Cardiac muscle cell (in vitro differentiated cells and primary cell): ENCODE measurements around the gene GTSE1. TPM values are rescaled to one million over a fixed set of nuclear protein-coding genes. Genes with fewer than 3 reads are reported as not detected.

ENCODE experiments used
- polyA plus RNA-seq: library from polyadenylated mRNA; unstranded; fragments of >200 nt; fragmentation: Nextera tagmentation; extraction: Ambion mirVana; gene quantifications from 2 replicates; pipeline ENCODE4 v1.2.1, GENCODE V29; 2016
- total RNA-seq: library from RNA; depleted of rRNA; stranded (reverse); fragments of >200 nt; gene quantifications from 2 replicates; pipeline ENCODE4 v1.2.3, GENCODE V29; 2016

Gene GTSE1
- total and polyA plus RNA-seq, 2 experiments from 2014 or later: 5.4 to 28.7 TPM

Other genes starting within 250 kb of the GTSE1 start
- 22.6 and 25.1 TPM in 2 replicates for gene PPARA, start 146.3 kb upstream of the GTSE1 start, total RNA-seq
- 11.8 and 12.2 TPM in 2 replicates for gene PPARA, start 146.3 kb upstream of the GTSE1 start, polyA plus RNA-seq
- 35.1 and 44.9 TPM in 2 replicates for gene CDPF1, start 46.6 kb upstream of the GTSE1 start, total RNA-seq
- 26.4 and 30.6 TPM in 2 replicates for gene CDPF1, start 46.6 kb upstream of the GTSE1 start, polyA plus RNA-seq
- gene PKDREJ, start 33.5 kb upstream of the GTSE1 start, total RNA-seq: 0.03 and 0.07 TPM in 2 replicates
- 0.04 TPM in 1 of 2 replicates, not detected in the other for gene PKDREJ, start 33.5 kb upstream of the GTSE1 start, polyA plus RNA-seq
- gene TTC38, start 28.9 kb upstream of the GTSE1 start, total RNA-seq: 54.8 and 76.2 TPM in 2 replicates
- gene TTC38, start 28.9 kb upstream of the GTSE1 start, polyA plus RNA-seq: 35.1 and 35.5 TPM in 2 replicates
- 82.3 and 127 TPM in 2 replicates for gene TRMU, start 38.8 kb downstream of the GTSE1 start, total RNA-seq
- 130 and 155 TPM in 2 replicates for gene TRMU, start 38.8 kb downstream of the GTSE1 start, polyA plus RNA-seq
- 26.0 and 37.4 TPM in 2 replicates for gene CELSR1, start 240.8 kb downstream of the GTSE1 start, total RNA-seq
- 9.0 and 9.2 TPM in 2 replicates for gene CELSR1, start 240.8 kb downstream of the GTSE1 start, polyA plus RNA-seq